PC-3 (cell line): Measurements from ENCODE around the gene RTP4. TPM values are rescaled to one million over a fixed set of nuclear protein-coding genes. Genes with fewer than 3 reads are reported as not detected.

Source experiments
- ATAC-seq: fragments of 200-7000 bp; cut with Tn5 transposase; 2 replicates; pipeline ENCODE4 v1.9.1; 2020; ENCODE audit warnings: mild to moderate bottlenecking, moderate library complexity
- Bru-seq: library from RNA; stranded (reverse); fragments of 400-500 nt; gene quantifications from one replicate; lab custom pipeline; 2021; lab: Mats Ljungman, UMichigan
- BruChase-seq, 2 experiments: library from RNA; stranded (reverse); fragments of 400-500 nt; gene quantifications; one replicate each; lab custom pipeline; 2021; lab: Mats Ljungman, UMichigan
- BruUV-seq: library from RNA; stranded (reverse); fragments of 400-500 nt; replicated peaks from 2 replicates; lab custom pipeline; 2021; lab: Mats Ljungman, UMichigan
- CTCF ChIA-PET: fragments of 300-600 bp; sonication (Branson Sonifier 250); formaldehyde crosslinking; loops from one replicate; lab custom pipeline; 2022; ENCODE audit warnings: antibody characterized with exemption; lab: Charles Lee
- POLR2A ChIA-PET: fragments of 300-600 bp; sonication (Branson Sonifier 250); formaldehyde crosslinking; loops from one replicate; lab custom pipeline; 2022; ENCODE audit warnings: antibody characterized with exemption; ENCODE audit not compliant: unreplicated experiment; lab: Charles Lee
- DNase-seq: peaks from one replicate; pipeline ENCODE4 v3.0.0-alpha.2; 2015
- H2AFZ ChIP-seq: fragments of 300-600 bp; sonication (generic); 2 replicates; pipeline ENCODE4 v1.6.0; 2016; ENCODE audit warnings: antibody characterized with exemption, low read length
- H3F3A ChIP-seq: fragments of 300-600 bp; sonication (generic); one replicate; pipeline ENCODE4 v1.6.0; 2017; ENCODE audit warnings: antibody characterized with exemption, low read length, control low read depth, mild to moderate bottlenecking; ENCODE audit not compliant: unreplicated experiment
- H3K27ac ChIP-seq: fragments of 300-600 bp; sonication (generic); 2 replicates; pipeline ENCODE4 v1.5.1; 2016; ENCODE audit warnings: mild to moderate bottlenecking, low read length
- H3K27me3 ChIP-seq: fragments of 300-600 bp; sonication (generic); 2 replicates; pipeline ENCODE4 v1.6.1; 2016; ENCODE audit warnings: low read length, mixed read lengths
- H3K36me3 ChIP-seq: fragments of 300-600 bp; sonication (generic); 2 replicates; pipeline ENCODE4 v1.6.1; 2016; ENCODE audit warnings: low read depth, mixed run types, low read length, mixed read lengths
- H3K4me1 ChIP-seq: fragments of 300-600 bp; sonication (generic); 2 replicates; pipeline ENCODE4 v1.5.1; 2016; ENCODE audit warnings: low read length; ENCODE audit not compliant: insufficient read depth
- H3K4me2 ChIP-seq: fragments of 300-600 bp; sonication (generic); 2 replicates; pipeline ENCODE4 v1.6.0; 2016; ENCODE audit warnings: low read length
- H3K4me3 ChIP-seq: fragments of 300-600 bp; sonication (generic); 2 replicates; pipeline ENCODE4 v1.5.1; 2016; ENCODE audit warnings: mild to moderate bottlenecking, low read length, mixed read lengths
- H3K79me2 ChIP-seq: fragments of 300-600 bp; sonication (generic); 2 replicates; pipeline ENCODE4 v1.6.1; 2017; ENCODE audit warnings: low read length, mixed read lengths
- H3K9ac ChIP-seq: fragments of 300-600 bp; sonication (generic); 2 replicates; pipeline ENCODE4 v1.6.0; 2016; ENCODE audit warnings: mild to moderate bottlenecking, low read length
- H3K9me2 ChIP-seq: fragments of 300-600 bp; sonication (generic); replicated peaks from 2 replicates; pipeline ENCODE4 v1.6.1; 2016; ENCODE audit warnings: mixed run types, low read length, mixed read lengths
- H3K9me3 ChIP-seq: fragments of 300-600 bp; sonication (generic); 2 replicates; pipeline ENCODE4 v1.6.1; 2016; ENCODE audit warnings: low read length, mixed read lengths
- H4K20me1 ChIP-seq: fragments of 300-600 bp; sonication (generic); 2 replicates; pipeline ENCODE4 v1.6.1; 2016; ENCODE audit warnings: low read length, mixed read lengths
- CTCF ChIP-seq: fragments of 300-600 bp; sonication (generic); conservative IDR thresholded peaks from 2 replicates; pipeline ENCODE4 v1.5.1; 2017; ENCODE audit warnings: antibody characterized with exemption, low read depth, mild to moderate bottlenecking, low read length
- EZH2 ChIP-seq: fragments of 300-600 bp; sonication (generic); IDR thresholded peaks from one replicate; pipeline ENCODE4 v1.6.1; 2017; ENCODE audit warnings: antibody characterized with exemption, mild to moderate bottlenecking, low read length; ENCODE audit not compliant: unreplicated experiment
- EZH2phosphoT487 ChIP-seq: fragments of 300-600 bp; sonication (generic); IDR thresholded peaks from 2 replicates; pipeline ENCODE4 v1.6.1; 2018; ENCODE audit warnings: mild to moderate bottlenecking, antibody characterized with exemption, low read length, borderline replicate concordance
- intact Hi-C: fragments of 100-400 bp; cut with micrococcal nuclease; formaldehyde crosslinking; loops from 2 replicates; pipeline ENCODE4 v1.9.0; 2023
- long read RNA-seq: library from polyadenylated mRNA; unstranded; transcript quantifications from one replicate; pipeline ENCODE4 v2.0.0, GENCODE V29; 2021; ENCODE audit not compliant: unreplicated experiment
- total RNA-seq: library from RNA; depleted of rRNA; stranded (reverse); fragments of >200 nt; gene quantifications from 2 replicates; pipeline ENCODE4 v1.2.3, GENCODE V29; 2014; rRNA removed

The RTP4 gene
- 0.11 TPM in 1 of 2 replicates, not detected in the other for total RNA-seq
- percentile 23 among the genes with signal in this experiment for Bru-seq, nascent RNA
- not detected for BruChase-seq, experiment 1, labeled RNA remaining after a 6-hour chase
- BruChase-seq, experiment 2, labeled RNA remaining after a 2-hour chase, result percentile 35 among the genes with signal in this experiment
- long read RNA-seq, partial matches to known transcripts, result 0 of 1 reads
- long read RNA-seq, other reads (novel, unspliced or antisense), result 0 of 1 reads

GRCh38 chr3:187368251-187369088 lies at the start of gene RTP4:
Gene RTP4, plus strand, starts transcription at chr3:187368385. Its CDS starts 57 bp downstream, at chr3:187368442.
- H3K4me2 ChIP-seq, result peak within 1 kb of the TSS; percentile 52
- no peaks in the 10 kb centered on the region for H3K4me1 ChIP-seq
- H3K9me2 ChIP-seq, result no peaks in the 10 kb centered on the region
- peak within 1 kb of the TSS; percentile 45 for H2AFZ ChIP-seq
- H3K27me3 ChIP-seq, result peaks cover 38% of the 10 kb centered on the region
- no peaks in the 10 kb centered on the region for H3K36me3 ChIP-seq
- no peaks in the 10 kb centered on the region for H3F3A ChIP-seq
- H3K9ac ChIP-seq, result no peak within 1 kb of the TSS
- intact Hi-C loops, result no loop called here
- no peak within 1 kb of the TSS for H3K27ac ChIP-seq
- ATAC-seq (peak; percentile 35; the same call in 1 of the 2 replicates), DNase-seq (peak; percentile 7)
- POLR2A ChIA-PET, result interaction anchor here (0.6 to 0.7 kb wide), 2 partner anchors 41 to 163 kb away, joined by 4 to 6 read pairs; no protein-coding TSS in a partner anchor
- TF ChIP-seq CTCF (no peak), EZH2 (no peak), EZH2phosphoT487 (no peak)
- H3K4me3 ChIP-seq, result no peak within 1 kb of the TSS
- no peaks in the 10 kb centered on the region for H4K20me1 ChIP-seq
- no peaks in the 10 kb centered on the region for H3K9me3 ChIP-seq
- CTCF ChIA-PET, result no interaction called here
- TSS peak; percentile 71 for BruUV-seq
- H3K79me2 ChIP-seq, result no peaks in the 10 kb centered on the region

- intact Hi-C loops, result loop anchor here (1.0 to 10.0 kb wide), 6 partner anchors 99 to 395 kb away; no protein-coding TSS in a partner anchor
- H3K4me3 ChIP-seq, result peak overlapping the region; percentile 57
- peak overlapping the region; percentile 80 for H3K4me2 ChIP-seq
- H3K27me3 ChIP-seq, result peaks cover 46% of the 10 kb centered on the region
- BruUV-seq, result no TSS peak
- no peaks in the 10 kb centered on the region for H4K20me1 ChIP-seq
- peak; percentile 54 for ATAC-seq
- H3K27ac ChIP-seq, result no peak overlapping the region
- TF ChIP-seq EZH2phosphoT487 (no peak), CTCF (peak; percentile 95), EZH2 (no peak)
- no peaks in the 10 kb centered on the region for H3K9me2 ChIP-seq
- DNase-seq, result peak; percentile 67
- H2AFZ ChIP-seq, result peak overlapping the region; percentile 77
- H3K9me3 ChIP-seq, result no peaks in the 10 kb centered on the region
- H3K79me2 ChIP-seq, result no peaks in the 10 kb centered on the region
- no peak overlapping the region for H3K9ac ChIP-seq
- no peaks in the 10 kb centered on the region for H3F3A ChIP-seq
- ChIA-PET CTCF (interaction anchor here (1.6 to 3.0 kb wide), 2 partner anchors 99 to 360 kb away, joined by 9 to 24 read pairs (median 19); no protein-coding TSS in a partner anchor), POLR2A (no interaction called here)
- H3K36me3 ChIP-seq, result no peaks in the 10 kb centered on the region
- peaks cover 4% of the 10 kb centered on the region; the same call in 1 of the 2 replicates for H3K4me1 ChIP-seq
Observed at GRCh38 chr3:187318819-187319616, 49.2 kb upstream of the RTP4 start.
